Subcutaneous adipose tissue (tissue), 4 donors: Measurements from ENCODE around the gene DIP2C. TPM values are rescaled to one million over a fixed set of nuclear protein-coding genes. Genes with fewer than 3 reads are reported as not detected.

Experiments
- CTCF ChIP-seq: fragments of 450-650 bp; IDR thresholded peaks from one replicate; pipeline ENCODE4 v1.5.1; 2016; ENCODE audit warnings: low read depth, mild to moderate bottlenecking, control low read depth, antibody characterized with exemption, moderate library complexity
- total RNA-seq, 4 donors: library from RNA; depleted of rRNA; stranded (reverse); fragments of >200 nt; gene quantifications; one replicate each; pipeline ENCODE4 v1.1.0, GENCODE V29; 2016

DIP2C gene
- total RNA-seq, 4 donors from 2014 or later, result 32.1 to 64.0 (median 40.5) TPM

GRCh38 chr10:418226-418625, 271.2 kb downstream of the DIP2C start:
- TF ChIP-seq CTCF, result no peak

GRCh38 chr10:416091-416515, 273.4 kb downstream of the DIP2C start:
- no peak for TF ChIP-seq CTCF

GRCh38 chr10:413662-414071, 275.8 kb downstream of the DIP2C start:
- no peak for TF ChIP-seq CTCF

- TF ChIP-seq CTCF, result no peak
Observed at GRCh38 chr10:412109-412508, 277.4 kb downstream of the DIP2C start.

GRCh38 chr10:411603-412002, 277.9 kb downstream of the DIP2C start:
- TF ChIP-seq CTCF, result no peak

- TF ChIP-seq CTCF, result no peak
Observed at GRCh38 chr10:409408-410040, 279.9 kb downstream of the DIP2C start.

- no peak for TF ChIP-seq CTCF
Observed at GRCh38 chr10:408236-408635, 281.2 kb downstream of the DIP2C start.
